ENCODE measurements around the gene OR52N5.

The OR52N5 gene

DNA sequence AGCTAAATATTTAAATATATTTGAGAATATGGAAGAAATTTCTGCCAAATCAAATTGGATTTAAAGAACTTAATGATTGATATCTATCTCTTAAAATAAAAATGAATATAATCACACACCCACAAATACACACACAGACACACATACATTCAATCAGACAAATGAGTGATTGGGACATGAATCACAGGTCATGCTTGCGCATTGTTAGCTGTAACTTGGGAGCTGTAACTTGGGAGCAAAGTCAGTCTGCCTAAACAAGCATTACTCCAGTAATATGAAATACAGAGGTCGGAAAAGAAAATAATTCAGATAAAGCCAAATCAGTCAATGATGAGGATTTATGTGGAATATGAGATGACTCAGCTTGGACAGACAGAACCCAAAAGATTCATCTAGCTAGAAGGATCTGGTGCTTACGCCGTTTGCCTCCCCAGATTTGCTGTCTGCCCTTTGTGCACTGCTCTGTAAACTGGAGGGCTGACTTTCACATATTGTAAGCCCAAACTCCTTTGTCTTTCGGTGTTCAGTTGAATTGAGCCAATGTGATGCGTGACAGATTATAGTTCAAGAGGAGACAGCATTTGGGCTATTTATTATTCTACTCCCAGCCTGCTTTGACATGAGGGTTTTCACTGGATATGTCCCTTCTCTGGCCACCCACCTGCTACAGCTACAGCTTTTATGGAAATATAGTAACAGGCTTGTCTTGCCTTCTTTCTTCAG, 45.3 kb downstream of the OR52N5 start:
- no peak overlapping the region for H4K12ac ChIP-seq (ENCODE audit: low read depth, low read length)
- H3K18ac ChIP-seq (ENCODE audit: low read length) = no peak overlapping the region
- H3K4me2 ChIP-seq (ENCODE audit: low read length) = no peak overlapping the region
- H3K79me1 ChIP-seq (ENCODE audit: low read length) = no peaks in the 10 kb centered on the region
- no peak overlapping the region for H3K4ac ChIP-seq (ENCODE audit: low read depth, low read length)
- no peaks in the 10 kb centered on the region for H3K9me3 ChIP-seq (ENCODE audit: insufficient read depth, low read depth, low read length)
- no peak overlapping the region for H2AK5ac ChIP-seq (ENCODE audit: low read length)
- no peak overlapping the region for H3K4me3 ChIP-seq (ENCODE audit: low read depth, low read length)
- no peak overlapping the region for H3K23ac ChIP-seq (ENCODE audit: low read length)
- no peak overlapping the region for H3K27ac ChIP-seq (ENCODE audit: low read depth, low read length)
- no peak overlapping the region for H3K14ac ChIP-seq (ENCODE audit: low read length)
- no peaks in the 10 kb centered on the region for H3K79me2 ChIP-seq (ENCODE audit: control insufficient read depth, insufficient read depth, low read length, poor library complexity)
- H3K9ac ChIP-seq (ENCODE audit: low read length) = no peak overlapping the region
- H2BK12ac ChIP-seq (ENCODE audit: low read length) = no peak overlapping the region
- H3K36me3 ChIP-seq (ENCODE audit: control insufficient read depth in 1 of 2, insufficient read depth in 2 of 2, low read length in 2 of 2) = no peaks in the 10 kb centered on the region
- H2BK5ac ChIP-seq (ENCODE audit: low read depth, low read length, poor library complexity) = no peak overlapping the region
- H4K91ac ChIP-seq (ENCODE audit: low read depth, low read length) = no peak overlapping the region
- no peak overlapping the region for H4K8ac ChIP-seq (ENCODE audit: low read depth, low read length)
- peak in 1 of 2 donors; percentile 43 for DNase-seq
- H2AFZ ChIP-seq (ENCODE audit: insufficient read depth, low read length, poor library complexity) = no peak overlapping the region
- no peaks in the 10 kb centered on the region for H3K27me3 ChIP-seq (ENCODE audit: insufficient read depth, low read length)
- H3K4me1 ChIP-seq (ENCODE audit: control insufficient read depth in 1 of 2, insufficient read depth in 2 of 2, low read length in 2 of 2) = no peaks in the 10 kb centered on the region
- WGBS (ENCODE audit: extremely low coverage, insufficient coverage, insufficient read length) = no CpG with 5 or more reads among the region's 6 CpGs
- no peak overlapping the region for H2BK120ac ChIP-seq (ENCODE audit: insufficient read depth, low read length, poor library complexity)

GRCh38 chr11:5737091-5737490, 46.1 kb downstream of the OR52N5 start:
- H3K23ac ChIP-seq (ENCODE audit: low read length) = no peak overlapping the region
- no peak overlapping the region for H2BK120ac ChIP-seq (ENCODE audit: insufficient read depth, low read length, poor library complexity)
- no peaks in the 10 kb centered on the region for H3K27me3 ChIP-seq (ENCODE audit: insufficient read depth, low read length)
- H2BK5ac ChIP-seq (ENCODE audit: low read depth, low read length, poor library complexity) = no peak overlapping the region
- no peak overlapping the region for H4K91ac ChIP-seq (ENCODE audit: low read depth, low read length)
- H3K9ac ChIP-seq (ENCODE audit: low read length) = no peak overlapping the region
- H3K4ac ChIP-seq (ENCODE audit: low read depth, low read length) = no peak overlapping the region
- no peak overlapping the region for H2AFZ ChIP-seq (ENCODE audit: insufficient read depth, low read length, poor library complexity)
- H2AK5ac ChIP-seq (ENCODE audit: low read length) = no peak overlapping the region
- H3K4me2 ChIP-seq (ENCODE audit: low read length) = no peak overlapping the region
- no peak overlapping the region for H3K4me3 ChIP-seq (ENCODE audit: low read depth, low read length)
- H3K4me1 ChIP-seq (ENCODE audit: control insufficient read depth in 1 of 2, insufficient read depth in 2 of 2, low read length in 2 of 2) = no peaks in the 10 kb centered on the region
- no peaks in the 10 kb centered on the region for H3K79me1 ChIP-seq (ENCODE audit: low read length)
- H4K12ac ChIP-seq (ENCODE audit: low read depth, low read length) = no peak overlapping the region
- DNase-seq = peak in 1 of 2 donors; percentile 44
- H3K18ac ChIP-seq (ENCODE audit: low read length) = no peak overlapping the region
- no peak overlapping the region for H2BK12ac ChIP-seq (ENCODE audit: low read length)
- H3K9me3 ChIP-seq (ENCODE audit: insufficient read depth, low read depth, low read length) = no peaks in the 10 kb centered on the region
- no peak overlapping the region for H3K14ac ChIP-seq (ENCODE audit: low read length)
- H3K27ac ChIP-seq (ENCODE audit: low read depth, low read length) = no peak overlapping the region
- H3K36me3 ChIP-seq (ENCODE audit: control insufficient read depth in 1 of 2, insufficient read depth in 2 of 2, low read length in 2 of 2) = no peaks in the 10 kb centered on the region
- H3K79me2 ChIP-seq (ENCODE audit: control insufficient read depth, insufficient read depth, low read length, poor library complexity) = no peaks in the 10 kb centered on the region
- no peak overlapping the region for H4K8ac ChIP-seq (ENCODE audit: low read depth, low read length)

GRCh38 chr11:5736396-5736795, 46.8 kb downstream of the OR52N5 start, which contains the start of gene OR56B1:
Gene OR56B1, plus strand, starts transcription at chr11:5736448. Its CDS starts 69 bp downstream, at chr11:5736517.
- no peaks in the 10 kb centered on the region for H3K27me3 ChIP-seq (ENCODE audit: insufficient read depth, low read length)
- no peak within 1 kb of the TSS for H2BK12ac ChIP-seq (ENCODE audit: low read length)
- no peaks in the 10 kb centered on the region for H3K79me2 ChIP-seq (ENCODE audit: control insufficient read depth, insufficient read depth, low read length, poor library complexity)
- no peak within 1 kb of the TSS for H3K14ac ChIP-seq (ENCODE audit: low read length)
- no peak within 1 kb of the TSS for H4K12ac ChIP-seq (ENCODE audit: low read depth, low read length)
- no peaks in the 10 kb centered on the region for H3K79me1 ChIP-seq (ENCODE audit: low read length)
- no peaks in the 10 kb centered on the region for H3K4me1 ChIP-seq (ENCODE audit: control insufficient read depth in 1 of 2, insufficient read depth in 2 of 2, low read length in 2 of 2)
- no peak within 1 kb of the TSS for H2AK5ac ChIP-seq (ENCODE audit: low read length)
- H3K18ac ChIP-seq (ENCODE audit: low read length) = no peak within 1 kb of the TSS
- no peaks in the 10 kb centered on the region for H3K36me3 ChIP-seq (ENCODE audit: control insufficient read depth in 1 of 2, insufficient read depth in 2 of 2, low read length in 2 of 2)
- H4K8ac ChIP-seq (ENCODE audit: low read depth, low read length) = no peak within 1 kb of the TSS
- DNase-seq = peak in 1 of 2 donors; percentile 45
- whole genome bisulfite sequencing (ENCODE audit: extremely low coverage, insufficient coverage, insufficient read length) = no CpG with 5 or more reads among the region's 1 CpG
- no peak within 1 kb of the TSS for H4K91ac ChIP-seq (ENCODE audit: low read depth, low read length)
- H3K23ac ChIP-seq (ENCODE audit: low read length) = no peak within 1 kb of the TSS
- no peak within 1 kb of the TSS for H3K4me2 ChIP-seq (ENCODE audit: low read length)
- H2BK5ac ChIP-seq (ENCODE audit: low read depth, low read length, poor library complexity) = no peak within 1 kb of the TSS
- H3K4me3 ChIP-seq (ENCODE audit: low read depth, low read length) = no peak within 1 kb of the TSS
- H3K9me3 ChIP-seq (ENCODE audit: insufficient read depth, low read depth, low read length) = no peaks in the 10 kb centered on the region
- H3K4ac ChIP-seq (ENCODE audit: low read depth, low read length) = no peak within 1 kb of the TSS
- no peak within 1 kb of the TSS for H3K9ac ChIP-seq (ENCODE audit: low read length)
- H2AFZ ChIP-seq (ENCODE audit: insufficient read depth, low read length, poor library complexity) = no peak within 1 kb of the TSS
- H3K27ac ChIP-seq (ENCODE audit: low read depth, low read length) = no peak within 1 kb of the TSS
- H2BK120ac ChIP-seq (ENCODE audit: insufficient read depth, low read length, poor library complexity) = no peak within 1 kb of the TSS

- peaks cover 2% of the 10 kb centered on the region for H3K9me3 ChIP-seq (ENCODE audit: insufficient read depth, low read depth, low read length)
Observed at GRCh38 chr11:5727691-5728090, 55.5 kb downstream of the OR52N5 start.

More at GRCh38 chr11:5727691-5728090, 55.5 kb downstream of the OR52N5 start:
- Histone ChIP-seq H3K4me1 (ENCODE audit: control insufficient read depth in 1 of 2, insufficient read depth in 2 of 2, low read length in 2 of 2) (no peaks in the 10 kb centered on the region), H3K79me2 (ENCODE audit: control insufficient read depth, insufficient read depth, low read length, poor library complexity) (no peaks in the 10 kb centered on the region), H3K9ac (ENCODE audit: low read length) (no peak overlapping the region), H3K14ac (ENCODE audit: low read length) (no peak overlapping the region), H3K4ac (ENCODE audit: low read depth, low read length) (no peak overlapping the region), H3K36me3 (ENCODE audit: control insufficient read depth in 1 of 2, insufficient read depth in 2 of 2, low read length in 2 of 2) (no peaks in the 10 kb centered on the region), H2BK120ac (ENCODE audit: insufficient read depth, low read length, poor library complexity) (no peak overlapping the region), H2AFZ (ENCODE audit: insufficient read depth, low read length, poor library complexity) (no peak overlapping the region), H2AK5ac (ENCODE audit: low read length) (no peak overlapping the region), H3K4me3 (ENCODE audit: low read depth, low read length) (no peak overlapping the region), H3K4me2 (ENCODE audit: low read length) (no peak overlapping the region), H4K12ac (ENCODE audit: low read depth, low read length) (no peak overlapping the region), H4K91ac (ENCODE audit: low read depth, low read length) (no peak overlapping the region), H2BK12ac (ENCODE audit: low read length) (no peak overlapping the region), H3K18ac (ENCODE audit: low read length) (no peak overlapping the region), H3K27ac (ENCODE audit: low read depth, low read length) (no peak overlapping the region), H3K23ac (ENCODE audit: low read length) (no peak overlapping the region), H2BK5ac (ENCODE audit: low read depth, low read length, poor library complexity) (no peak overlapping the region), H3K27me3 (ENCODE audit: insufficient read depth, low read length) (no peaks in the 10 kb centered on the region), H3K79me1 (ENCODE audit: low read length) (no peaks in the 10 kb centered on the region), H4K8ac (ENCODE audit: low read depth, low read length) (no peak overlapping the region)
- DNase-seq = no peak
- WGBS (ENCODE audit: extremely low coverage, insufficient coverage, insufficient read length) = no CpG with 5 or more reads among the region's 1 CpG
